ENCODE data around the gene NLE1. TPM values are rescaled to one million over a fixed set of nuclear protein-coding genes. Genes with fewer than 3 reads are reported as not detected.

NLE1 gene
- total and polyA plus RNA-seq, 8 donors = 8.7 to 23.0 (median 19.8) TPM

DNA sequence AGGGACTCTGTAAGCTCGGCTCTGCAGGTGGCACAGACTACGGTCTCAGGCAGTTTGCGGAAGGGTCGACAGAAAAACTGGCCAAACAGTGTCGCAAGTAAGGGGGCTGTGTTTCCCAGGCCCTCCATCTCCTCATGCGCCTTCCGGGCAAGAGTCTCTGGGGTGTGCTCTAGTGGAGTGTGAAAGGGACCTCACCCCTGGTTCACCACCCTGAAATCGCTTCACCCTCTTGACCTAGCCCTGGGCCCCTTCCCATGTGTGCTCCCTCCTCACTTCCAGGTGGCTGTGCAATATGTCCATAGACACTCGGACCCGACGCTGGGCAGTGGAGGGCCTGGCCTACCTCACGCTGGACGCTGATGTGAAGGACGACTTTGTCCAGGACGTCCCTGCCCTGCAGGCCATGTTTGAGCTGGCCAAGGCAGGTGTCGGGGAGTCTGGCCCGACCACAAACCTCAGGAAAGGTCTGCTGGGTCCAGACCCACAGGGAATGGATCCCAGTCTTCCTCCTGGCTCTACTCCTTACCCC is 27.8 kb upstream of the NLE1 start:
- Histone ChIP-seq H3K27me3 (no peaks in the 10 kb centered on the region), H3K36me3 (no peaks in the 10 kb centered on the region), H3K27ac (no peak overlapping the region), H3K9me3 (no peaks in the 10 kb centered on the region), H3K4me1 (no peaks in the 10 kb centered on the region), H3K4me3 (no peak overlapping the region)
- intact Hi-C loops (cut with DNase I) = loop anchor here in 1 of 2 donors (10.0 kb wide), 1 partner anchor 365 kb away; the partner anchor contains the start of gene SLFN12L
- TF ChIP-seq, protein P1, sequence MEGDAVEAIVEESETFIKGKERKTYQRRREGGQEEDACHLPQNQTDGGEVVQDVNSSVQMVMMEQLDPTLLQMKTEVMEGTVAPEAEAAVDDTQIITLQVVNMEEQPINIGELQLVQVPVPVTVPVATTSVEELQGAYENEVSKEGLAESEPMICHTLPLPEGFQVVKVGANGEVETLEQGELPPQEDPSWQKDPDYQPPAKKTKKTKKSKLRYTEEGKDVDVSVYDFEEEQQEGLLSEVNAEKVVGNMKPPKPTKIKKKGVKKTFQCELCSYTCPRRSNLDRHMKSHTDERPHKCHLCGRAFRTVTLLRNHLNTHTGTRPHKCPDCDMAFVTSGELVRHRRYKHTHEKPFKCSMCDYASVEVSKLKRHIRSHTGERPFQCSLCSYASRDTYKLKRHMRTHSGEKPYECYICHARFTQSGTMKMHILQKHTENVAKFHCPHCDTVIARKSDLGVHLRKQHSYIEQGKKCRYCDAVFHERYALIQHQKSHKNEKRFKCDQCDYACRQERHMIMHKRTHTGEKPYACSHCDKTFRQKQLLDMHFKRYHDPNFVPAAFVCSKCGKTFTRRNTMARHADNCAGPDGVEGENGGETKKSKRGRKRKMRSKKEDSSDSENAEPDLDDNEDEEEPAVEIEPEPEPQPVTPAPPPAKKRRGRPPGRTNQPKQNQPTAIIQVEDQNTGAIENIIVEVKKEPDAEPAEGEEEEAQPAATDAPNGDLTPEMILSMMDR (IDR thresholded peaks at IDR 0.05) = no peak
- DNase-seq (no peak), ATAC-seq (no peak)

DNA sequence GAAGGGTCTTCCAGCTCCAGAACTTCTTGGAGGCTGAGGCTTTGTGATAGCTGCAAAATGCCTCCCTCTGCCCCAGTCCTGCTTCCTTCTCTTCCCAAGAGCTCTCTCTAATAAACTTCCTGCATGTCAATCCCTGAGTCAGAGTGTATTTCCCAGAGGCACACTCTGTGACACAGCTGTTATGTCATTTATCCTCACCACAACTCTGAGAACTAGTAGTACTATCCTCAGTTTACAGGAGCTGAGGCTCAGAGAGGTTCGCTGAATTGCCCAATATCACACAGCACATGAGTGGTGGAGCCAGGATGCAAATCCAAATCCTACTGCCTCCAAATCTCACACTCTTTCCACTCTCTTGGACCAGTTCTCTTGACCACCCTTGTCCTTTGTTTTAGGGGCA is 25.6 kb upstream of the NLE1 start:
- no peaks in the 10 kb centered on the region for H3K36me3 ChIP-seq
- no peaks in the 10 kb centered on the region for H3K27me3 ChIP-seq
- no peak overlapping the region for H3K27ac ChIP-seq
- intact Hi-C loops (cut with DNase I) = loop anchor here in 1 of 2 donors (10.0 kb wide), 1 partner anchor 367 kb away; the partner anchor contains the start of gene SLFN12L
- ATAC-seq (no peak), DNase-seq (no peak)
- H3K4me1 ChIP-seq = no peaks in the 10 kb centered on the region
- H3K4me3 ChIP-seq = no peak overlapping the region
- H3K9me3 ChIP-seq = no peaks in the 10 kb centered on the region
- TF ChIP-seq, protein P1 (IDR thresholded peaks at IDR 0.05) = no peak

DNA sequence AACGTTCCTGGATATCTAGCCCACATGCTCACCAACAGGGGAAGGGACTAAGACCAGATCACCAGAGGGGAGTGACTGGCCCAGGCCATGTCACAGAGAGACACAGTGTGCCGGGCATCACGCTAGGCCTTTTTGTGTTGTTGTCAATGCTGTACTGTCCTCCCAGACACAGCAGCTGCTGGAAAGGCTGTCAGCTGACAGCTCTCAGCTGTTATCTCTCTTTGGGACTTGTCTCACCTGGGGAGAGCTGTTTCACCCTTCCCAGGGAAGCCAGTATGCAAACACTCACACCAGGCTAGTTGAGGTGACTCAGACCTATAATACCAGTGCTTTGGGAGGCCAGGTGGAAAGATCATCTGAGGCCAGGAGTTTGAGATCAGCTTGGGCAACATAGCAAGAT is 24.9 kb upstream of the NLE1 start:
- no peak overlapping the region for H3K4me3 ChIP-seq
- H3K27ac ChIP-seq = no peak overlapping the region
- no peaks in the 10 kb centered on the region for H3K36me3 ChIP-seq
- TF ChIP-seq, protein P1 (IDR thresholded peaks at IDR 0.05) = no peak
- no peak for DNase-seq
- no peaks in the 10 kb centered on the region for H3K4me1 ChIP-seq
- no peaks in the 10 kb centered on the region for H3K9me3 ChIP-seq
- intact Hi-C loops (cut with DNase I) = loop anchor here in 1 of 2 donors (10.0 kb wide), 1 partner anchor 368 kb away; the partner anchor contains the start of gene SLFN12L
- no peaks in the 10 kb centered on the region for H3K27me3 ChIP-seq
- ATAC-seq = no peak

DNA sequence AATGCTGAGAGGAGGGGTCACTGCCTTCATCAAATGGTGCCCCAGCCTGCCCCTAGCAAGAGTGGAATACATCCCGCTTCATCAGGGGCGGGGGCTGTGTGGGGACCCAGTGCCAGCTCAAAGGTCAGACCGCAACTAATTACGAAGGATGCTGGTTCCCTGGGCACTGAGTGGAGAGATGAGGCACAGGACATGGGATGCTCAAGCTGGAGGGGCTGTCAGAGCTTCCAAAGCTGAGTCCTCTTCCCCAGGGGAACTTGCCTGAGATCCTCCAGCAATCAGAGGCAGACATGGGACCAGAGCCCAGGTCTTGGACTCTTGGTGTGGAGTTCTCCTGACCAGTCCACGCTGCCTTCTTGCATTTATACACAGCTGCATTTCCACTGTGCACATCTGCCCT is 24.4 kb upstream of the NLE1 start:
- no peak for ATAC-seq
- Histone ChIP-seq H3K27me3 (no peaks in the 10 kb centered on the region), H3K4me1 (peaks cover 0 to under 1% of the 10 kb centered on the region in 2 donors), H3K36me3 (no peaks in the 10 kb centered on the region), H3K4me3 (no peak overlapping the region), H3K27ac (no peak overlapping the region), H3K9me3 (no peaks in the 10 kb centered on the region)
- TF ChIP-seq, protein P1 (IDR thresholded peaks at IDR 0.05) = no peak
- intact Hi-C loops (cut with DNase I) = loop anchor here in 1 of 2 donors (10.0 kb wide), 1 partner anchor 368 kb away; the partner anchor contains the start of gene SLFN12L
- DNase-seq = no peak

DNA sequence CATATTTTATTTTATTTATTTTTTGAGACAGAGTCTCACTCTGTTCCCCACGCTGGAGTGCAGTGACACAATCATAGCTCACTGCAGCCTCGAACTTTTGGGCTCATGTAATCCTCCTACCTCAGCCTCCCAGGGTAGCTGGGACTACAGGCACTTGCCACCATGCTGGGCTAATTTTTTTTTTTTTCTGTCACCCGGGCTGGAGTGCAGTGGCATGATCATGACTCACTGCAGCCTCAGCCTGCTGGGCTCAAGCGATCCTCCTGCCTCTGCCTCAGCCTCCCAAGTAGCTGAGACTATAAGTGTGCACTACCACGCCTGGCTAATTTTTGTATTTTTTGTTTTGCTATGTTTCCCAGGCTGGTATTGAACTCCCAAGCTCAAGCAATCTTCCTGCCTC is 22.6 kb upstream of the NLE1 start:
- TF ChIP-seq, protein P1 (IDR thresholded peaks at IDR 0.05) = no peak
- intact Hi-C loops (cut with DNase I) = loop anchor here in 1 of 2 donors (10.0 kb wide), 1 partner anchor 370 kb away; the partner anchor contains the start of gene SLFN12L
- Histone ChIP-seq H3K27ac (no peak overlapping the region), H3K4me3 (no peak overlapping the region), H3K27me3 (no peaks in the 10 kb centered on the region), H3K9me3 (no peaks in the 10 kb centered on the region), H3K36me3 (no peaks in the 10 kb centered on the region), H3K4me1 (peaks cover 0 to 6% of the 10 kb centered on the region in 2 donors)
- no peak for ATAC-seq
- no peak for DNase-seq

Data from left lung (tissue), 10 donors.